ENCODE data around the gene SMIM32.

The SMIM32 gene

GRCh38 chr5:136191304-136192014 lies 1.5 kb downstream of the SMIM32 start:
- Histone ChIP-seq H3F3A (ENCODE audit: insufficient read depth, low read length) (no peaks in the 10 kb centered on the region), H3K79me2 (ENCODE audit: low read length) (no peaks in the 10 kb centered on the region), H3K9me3 (replicated peaks; ENCODE audit: insufficient read depth, low read length) (no peaks in the 10 kb centered on the region), H3K9ac (ENCODE audit: low read length) (no peak overlapping the region), H2AFZ (ENCODE audit: low read length) (no peak overlapping the region), H3K4me3 (ENCODE audit: low read length) (no peak overlapping the region), H3K9me2 (replicated peaks; ENCODE audit: insufficient read depth, low read length) (no peaks in the 10 kb centered on the region), H4K20me1 (ENCODE audit: insufficient read depth, low read length) (no peaks in the 10 kb centered on the region), H3K4me1 (ENCODE audit: low read length) (no peaks in the 10 kb centered on the region), H3K27ac (ENCODE audit: low read length) (no peak overlapping the region), H3K27me3 (replicated peaks; ENCODE audit: insufficient read depth, low read length) (no peaks in the 10 kb centered on the region), H3K4me2 (ENCODE audit: low read depth, low read length) (no peak overlapping the region), H3K36me3 (replicated peaks; ENCODE audit: insufficient read depth, low read length) (no peaks in the 10 kb centered on the region)
- no peak for DNase-seq
- TF ChIP-seq EZH2 (optimal IDR thresholded peaks at IDR 0.05; ENCODE audit: low read depth, low read length) (no peak), EZH2phosphoT487 (IDR thresholded peaks at IDR 0.05; ENCODE audit: low read length) (no peak), CTCF (IDR thresholded peaks at IDR 0.05; ENCODE audit: low read length) (no peak)

- no peaks in the 10 kb centered on the region for H3K27me3 ChIP-seq (replicated peaks; ENCODE audit: insufficient read depth, low read length)
- no peak for DNase-seq
These were observed 2.1 kb downstream of the SMIM32 start for GRCh38 chr5:136190904-136191303.

GRCh38 chr5:136190091-136190720 lies 2.8 kb downstream of the SMIM32 start:
- TF ChIP-seq EZH2 (optimal IDR thresholded peaks at IDR 0.05; ENCODE audit: low read depth, low read length): no peak
- TF ChIP-seq EZH2phosphoT487 (IDR thresholded peaks at IDR 0.05; ENCODE audit: low read length): no peak
- no peak for TF ChIP-seq CTCF (IDR thresholded peaks at IDR 0.05; ENCODE audit: low read length)

More at GRCh38 chr5:136190904-136191303, 2.1 kb downstream of the SMIM32 start:
- no peaks in the 10 kb centered on the region for H3K36me3 ChIP-seq (replicated peaks; ENCODE audit: insufficient read depth, low read length)
- no peak overlapping the region for H3K27ac ChIP-seq (ENCODE audit: low read length)
- no peak overlapping the region for H3K4me3 ChIP-seq (ENCODE audit: low read length)
- H3K4me2 ChIP-seq (ENCODE audit: low read depth, low read length): no peak overlapping the region
- no peaks in the 10 kb centered on the region for H4K20me1 ChIP-seq (ENCODE audit: insufficient read depth, low read length)
- no peak overlapping the region for H3K9ac ChIP-seq (ENCODE audit: low read length)
- no peak overlapping the region for H2AFZ ChIP-seq (ENCODE audit: low read length)
- no peaks in the 10 kb centered on the region for H3K9me2 ChIP-seq (replicated peaks; ENCODE audit: insufficient read depth, low read length)
- no peaks in the 10 kb centered on the region for H3K4me1 ChIP-seq (ENCODE audit: low read length)
- no peaks in the 10 kb centered on the region for H3K9me3 ChIP-seq (replicated peaks; ENCODE audit: insufficient read depth, low read length)
- no peaks in the 10 kb centered on the region for H3F3A ChIP-seq (ENCODE audit: insufficient read depth, low read length)
- no peaks in the 10 kb centered on the region for H3K79me2 ChIP-seq (ENCODE audit: low read length)
- no peak for TF ChIP-seq EZH2phosphoT487 (IDR thresholded peaks at IDR 0.05; ENCODE audit: low read length)
- TF ChIP-seq EZH2 (optimal IDR thresholded peaks at IDR 0.05; ENCODE audit: low read depth, low read length): no peak
- TF ChIP-seq CTCF (IDR thresholded peaks at IDR 0.05; ENCODE audit: low read length): no peak

More at GRCh38 chr5:136190091-136190720, 2.8 kb downstream of the SMIM32 start:
- no peaks in the 10 kb centered on the region for H3K4me1 ChIP-seq (ENCODE audit: low read length)
- H3K9me3 ChIP-seq (replicated peaks; ENCODE audit: insufficient read depth, low read length): no peaks in the 10 kb centered on the region
- H3K4me3 ChIP-seq (ENCODE audit: low read length): no peak overlapping the region
- no peaks in the 10 kb centered on the region for H3K9me2 ChIP-seq (replicated peaks; ENCODE audit: insufficient read depth, low read length)
- no peak overlapping the region for H3K27ac ChIP-seq (ENCODE audit: low read length)
- no peak overlapping the region for H2AFZ ChIP-seq (ENCODE audit: low read length)
- H3K4me2 ChIP-seq (ENCODE audit: low read depth, low read length): no peak overlapping the region
- no peaks in the 10 kb centered on the region for H4K20me1 ChIP-seq (ENCODE audit: insufficient read depth, low read length)
- no peak overlapping the region for H3K9ac ChIP-seq (ENCODE audit: low read length)
- no peaks in the 10 kb centered on the region for H3K36me3 ChIP-seq (replicated peaks; ENCODE audit: insufficient read depth, low read length)
- DNase-seq: no peak
- no peaks in the 10 kb centered on the region for H3F3A ChIP-seq (ENCODE audit: insufficient read depth, low read length)
- H3K27me3 ChIP-seq (replicated peaks; ENCODE audit: insufficient read depth, low read length): no peaks in the 10 kb centered on the region
- H3K79me2 ChIP-seq (ENCODE audit: low read length): no peaks in the 10 kb centered on the region
